ENCODE measurements around the gene SLC17A4. TPM values are rescaled to one million over a fixed set of nuclear protein-coding genes. Genes with fewer than 3 reads are reported as not detected.

SLC17A4 gene
- total RNA-seq (2016; rRNA removed; fragmentation: Illumina TruSeq; extraction: Trizol), result 0.07 TPM in 2 replicates
- total RNA-seq (2016; cell fraction: cytosol; rRNA removed; fragmentation: Illumina TruSeq; extraction: Trizol; ENCODE audit: low read depth), result not detected in 2 replicates
- total RNA-seq (2016; cell fraction: insoluble cytoplasmic fraction; rRNA removed; fragmentation: Illumina TruSeq; extraction: Trizol), result not detected in 2 replicates
- not detected in 2 replicates for total RNA-seq (2016; cell fraction: membrane; rRNA removed; fragmentation: Illumina TruSeq; extraction: Trizol)
- total RNA-seq (2016; cell fraction: nucleus; rRNA removed; fragmentation: Illumina TruSeq; extraction: Trizol), result 0.16 and 0.22 TPM in 2 replicates
- polyA plus RNA-seq (2011; rRNA removed), result 0.04 TPM in 1 of 2 replicates, not detected in the other
- not detected in 2 replicates for polyA plus RNA-seq (2011; cell fraction: cytosol; rRNA removed)
- 0.05 and 0.10 TPM in 2 replicates for polyA plus RNA-seq (2011; cell fraction: nucleus; rRNA removed)
- 0.08 and 0.56 TPM in 2 replicates for polyA plus RNA-seq (2012)
- polyA plus RNA-seq (2016; cell fraction: cytosol; fragmentation: Illumina TruSeq; extraction: Trizol; ENCODE audit: low read depth), result not detected in 2 replicates
- polyA plus RNA-seq (2016; cell fraction: insoluble cytoplasmic fraction; fragmentation: Illumina TruSeq; extraction: Trizol; ENCODE audit: low read depth), result not detected in 2 replicates
- not detected in 2 replicates for polyA plus RNA-seq (2016; cell fraction: membrane; fragmentation: Illumina TruSeq; extraction: Trizol; ENCODE audit: low read depth)
- polyA plus RNA-seq (2016; cell fraction: nucleus; fragmentation: Illumina TruSeq; extraction: Trizol; ENCODE audit: insufficient read depth, low read depth), result 0.40 and 0.76 TPM in 2 replicates
- polyA minus RNA-seq (2011; rRNA and poly(A)+ RNA removed; ENCODE audit: low replicate concordance), result 0.14 TPM in 1 of 2 replicates, not detected in the other
- polyA minus RNA-seq (2011; cell fraction: cytosol; rRNA and poly(A)+ RNA removed), result not detected in 2 replicates
- 0.25 and 0.26 TPM in 2 replicates for polyA minus RNA-seq (2011; cell fraction: nucleus; rRNA and poly(A)+ RNA removed)
- Bru-seq, nascent RNA, result percentile 20 among the genes with signal in this experiment
- BruChase-seq, experiment 1, labeled RNA remaining after a 6-hour chase, result percentile 30 among the genes with signal in this experiment
- percentile 30 among the genes with signal in this experiment for BruChase-seq, experiment 2, labeled RNA remaining after a 2-hour chase
- long read RNA-seq, experiment 1, result 0 reads
- long read RNA-seq, experiment 2, result 0 reads

DNA sequence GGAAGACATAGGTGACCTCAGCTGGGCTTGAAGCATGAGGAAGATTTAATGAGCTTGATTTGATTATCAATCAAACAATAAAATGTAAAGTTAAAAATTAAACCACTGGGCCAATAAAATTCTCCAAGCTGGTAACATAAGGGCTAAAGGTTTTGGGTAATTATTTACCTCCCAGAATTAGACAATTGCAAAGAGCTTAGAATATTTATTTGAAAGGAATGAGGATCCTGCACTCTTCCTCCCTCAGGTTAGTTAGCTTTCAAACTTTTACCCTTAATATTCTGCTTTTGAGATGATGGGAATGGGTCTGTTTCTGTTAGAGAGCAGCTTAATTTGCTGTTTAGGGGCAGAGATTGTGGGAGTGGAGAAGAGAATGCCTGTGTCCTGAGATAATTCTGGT, at the start of gene SLC17A4:
Gene SLC17A4, plus strand, starts transcription at position 208 of the 400 bp plus-strand sequence. CDS start 7,221 bp downstream, outside the sequence.
- FAIRE-seq, result no peak
- in situ Hi-C loops (cut with HindIII; ENCODE audit: extremely low pct_ligation_motif_present, low pct_unique_long_range_greater_than_20kb), result no loop called here

More for the DNA sequence above, at the start of gene SLC17A4:
- DNase-seq (ENCODE audit: low spot score) (no peak), ATAC-seq (no peak)
- no peaks in the 10 kb centered on the region for H4K20me1 ChIP-seq (ENCODE audit: insufficient read depth, low read length)
- H3K27me3 ChIP-seq (ENCODE audit: control insufficient read depth in 1 of 2, insufficient read depth in 2 of 2, low read length in 2 of 2), result peaks cover 0 to 8% of the 10 kb centered on the region in 2 experiments; a peak in 1 of 5 replicates
- no peaks in the 10 kb centered on the region for H3K36me3 ChIP-seq (replicated peaks in 1 of 2; ENCODE audit: control insufficient read depth in 1 of 2, insufficient read depth in 2 of 2, low read length in 2 of 2)
- no peak within 1 kb of the TSS for H3K4me3 ChIP-seq (replicated peaks in 1 of 3; ENCODE audit: insufficient read depth in 1 of 3, low read depth in 2 of 3, low read length in 3 of 3)
- H3K9me3 ChIP-seq (ENCODE audit: low read length), result no peaks in the 10 kb centered on the region
- H2AFZ ChIP-seq (ENCODE audit: low read length), result no peak within 1 kb of the TSS
- no peak within 1 kb of the TSS for H3K9ac ChIP-seq (ENCODE audit: insufficient read depth, low read depth, low read length)
- peaks cover 76% of the 10 kb centered on the region for H3K4me1 ChIP-seq (ENCODE audit: insufficient read depth, low read length)
- TF ChIP-seq, protein P1, sequence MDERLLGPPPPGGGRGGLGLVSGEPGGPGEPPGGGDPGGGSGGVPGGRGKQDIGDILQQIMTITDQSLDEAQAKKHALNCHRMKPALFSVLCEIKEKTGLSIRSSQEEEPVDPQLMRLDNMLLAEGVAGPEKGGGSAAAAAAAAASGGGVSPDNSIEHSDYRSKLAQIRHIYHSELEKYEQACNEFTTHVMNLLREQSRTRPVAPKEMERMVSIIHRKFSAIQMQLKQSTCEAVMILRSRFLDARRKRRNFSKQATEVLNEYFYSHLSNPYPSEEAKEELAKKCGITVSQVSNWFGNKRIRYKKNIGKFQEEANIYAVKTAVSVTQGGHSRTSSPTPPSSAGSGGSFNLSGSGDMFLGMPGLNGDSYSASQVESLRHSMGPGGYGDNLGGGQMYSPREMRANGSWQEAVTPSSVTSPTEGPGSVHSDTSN (CRISPR knock-in tag; IDR thresholded peaks at IDR 0.05), result no peak
- TF ChIP-seq NFKBIZ (CRISPR knock-in tag; IDR thresholded peaks at IDR 0.05) (no peak), JUNB (CRISPR knock-in tag; IDR thresholded peaks at IDR 0.05; ENCODE audit: borderline replicate concordance) (no peak), CHD2 (IDR thresholded peaks at IDR 0.05; ENCODE audit: low read depth, low read length) (no peak), LCORL (IDR thresholded peaks at IDR 0.05) (no peak), LCORL (CRISPR knock-in tag; IDR thresholded peaks at IDR 0.05) (no peak), EP300 (IDR thresholded peaks at IDR 0.05; ENCODE audit: low read depth in 2 of 2, low read length in 2 of 2) (no peak), EP300 (CRISPR knock-in tag; IDR thresholded peaks at IDR 0.05; ENCODE audit: borderline replicate concordance) (no peak)
- H3K79me2 ChIP-seq (ENCODE audit: insufficient read depth, low read length), result no peaks in the 10 kb centered on the region
- no TSS peak for BruUV-seq (replicated peaks)
- POLR2A ChIA-PET, result no interaction called here
- CTCF ChIA-PET (ENCODE audit: low intra/inter-chr PET ratio, low total read pairs), result no interaction called here
- no peak within 1 kb of the TSS for H3K4me2 ChIP-seq (ENCODE audit: low read depth, low read length)
- no peak within 1 kb of the TSS for H3K27ac ChIP-seq (ENCODE audit: extremely low read length, insufficient read depth, low read length)
- intact Hi-C loops (cut with micrococcal nuclease; ENCODE audit: unreplicated experiment), result no loop called here

Measured in HepG2 (cell line).